ENCODE data around the gene HSH2D.

The HSH2D gene

DNA sequence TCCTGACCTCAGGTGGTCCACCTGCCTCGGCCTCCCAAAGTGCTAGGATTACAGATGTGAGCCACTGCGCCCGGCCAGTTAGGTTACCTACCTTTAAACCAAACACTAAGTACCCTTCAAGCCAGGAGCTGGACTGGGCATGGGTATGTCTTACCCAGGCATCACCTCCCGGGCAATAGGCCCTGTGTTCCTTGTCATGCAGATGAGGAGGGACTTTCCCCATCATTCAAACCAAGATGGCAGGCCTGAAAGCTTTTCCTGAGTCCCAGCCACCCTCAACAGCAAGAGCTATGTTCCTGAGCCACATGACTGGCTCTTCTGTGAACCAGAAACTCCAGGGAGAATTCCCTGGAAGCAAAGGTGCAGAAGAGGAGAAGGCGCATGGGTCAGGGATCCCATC, 22.3 kb upstream of the HSH2D start:
- no peak for DNase-seq

DNA sequence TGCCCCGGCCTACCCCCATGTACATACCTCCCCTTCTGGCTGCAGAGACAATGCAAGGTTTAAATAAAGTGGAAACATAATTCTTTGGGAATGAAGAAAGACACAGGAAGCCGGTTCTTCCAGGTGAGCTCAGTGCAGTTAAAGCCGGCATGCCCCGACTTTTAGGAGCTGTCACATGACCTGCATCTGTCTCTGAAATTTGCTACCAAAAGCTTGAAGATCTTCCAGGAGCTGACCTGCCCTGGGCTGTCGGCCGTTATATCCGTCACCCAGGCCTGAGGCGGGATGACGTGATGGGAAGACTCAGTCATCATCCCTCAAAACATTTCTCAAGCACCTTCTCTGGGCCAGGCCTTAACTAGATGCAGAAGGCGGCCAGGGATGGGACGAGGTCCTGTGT, 21.5 kb upstream of the HSH2D start:
- no peak for DNase-seq

GRCh38 chr19:16124953-16125352, 18.5 kb upstream of the HSH2D start:
- DNase-seq = no peak

GRCh38 chr19:16125737-16126495, 17.6 kb upstream of the HSH2D start:
- DNase-seq = no peak

DNA sequence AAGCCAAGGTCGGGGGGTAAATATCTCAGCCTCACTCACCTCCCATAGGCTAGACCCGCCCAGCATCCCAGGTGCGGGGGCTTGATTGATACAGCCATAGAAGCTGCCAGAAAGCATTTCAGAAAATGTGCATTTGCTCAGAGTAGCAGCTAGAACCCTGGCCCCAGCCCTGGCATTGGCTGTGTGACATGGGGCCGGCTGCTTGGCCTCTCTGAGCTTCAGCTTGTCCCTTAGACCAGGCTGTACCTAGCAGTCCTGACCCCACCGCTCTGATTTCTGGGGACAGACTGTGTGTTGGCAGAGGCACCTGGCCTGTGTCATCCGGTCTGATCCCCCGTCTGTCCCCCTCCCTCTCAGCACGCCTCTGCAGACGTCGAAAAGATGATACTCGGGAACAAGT, 16.4 kb upstream of the HSH2D start:
- no peak for DNase-seq

DNA sequence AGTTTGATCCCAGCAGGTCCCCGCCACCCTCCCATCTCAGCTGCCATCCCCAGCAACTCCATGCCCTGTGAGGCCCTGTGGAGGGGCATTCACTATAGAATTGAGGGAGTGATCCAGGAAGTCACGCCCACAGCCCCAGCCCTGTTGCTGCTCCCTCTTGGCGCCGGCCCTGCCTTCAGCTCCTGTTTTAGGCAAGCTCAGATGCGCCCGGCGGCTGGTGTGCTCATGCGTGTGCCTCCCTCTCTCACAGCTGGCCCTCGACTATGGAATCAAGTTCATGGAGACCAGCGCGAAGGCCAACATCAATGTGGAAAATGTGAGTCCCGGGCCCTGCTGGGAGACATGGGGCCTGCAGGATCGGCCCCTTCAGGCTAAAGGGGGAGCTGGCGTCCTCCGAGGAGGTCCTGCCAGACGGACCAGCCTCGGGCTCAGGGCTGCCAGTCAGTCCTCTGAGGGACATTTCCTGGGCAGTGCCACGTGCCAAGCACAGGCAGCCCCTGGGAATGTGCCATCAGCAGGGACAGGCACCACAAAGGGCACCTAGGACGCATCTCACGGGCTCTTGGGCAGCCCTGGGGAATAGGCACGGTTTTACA, 15.6 kb upstream of the HSH2D start:
- no peak for DNase-seq

GRCh38 chr19:16131648-16132047, 11.8 kb upstream of the HSH2D start:
- DNase-seq = no peak

DNA sequence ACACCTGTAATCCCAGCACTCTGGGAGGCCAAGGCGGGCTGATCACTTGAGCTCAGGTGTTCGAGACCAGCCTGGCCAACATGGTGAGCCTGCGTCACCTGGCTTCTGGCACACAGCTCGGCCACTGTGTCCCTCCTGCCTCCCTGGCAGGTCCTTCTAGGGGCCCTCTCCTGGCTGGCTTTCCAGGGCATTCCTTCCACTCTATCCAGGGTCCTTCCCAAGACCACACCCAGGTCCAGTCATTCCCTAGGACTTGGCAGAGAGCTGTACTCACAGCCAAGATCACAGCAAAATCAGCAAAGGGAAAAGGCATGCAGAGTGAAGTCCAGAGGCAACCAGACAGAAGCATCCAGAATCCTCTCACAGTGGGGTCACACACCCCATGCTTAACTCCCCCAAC, 9.7 kb upstream of the HSH2D start:
- DNase-seq = no peak

DNA sequence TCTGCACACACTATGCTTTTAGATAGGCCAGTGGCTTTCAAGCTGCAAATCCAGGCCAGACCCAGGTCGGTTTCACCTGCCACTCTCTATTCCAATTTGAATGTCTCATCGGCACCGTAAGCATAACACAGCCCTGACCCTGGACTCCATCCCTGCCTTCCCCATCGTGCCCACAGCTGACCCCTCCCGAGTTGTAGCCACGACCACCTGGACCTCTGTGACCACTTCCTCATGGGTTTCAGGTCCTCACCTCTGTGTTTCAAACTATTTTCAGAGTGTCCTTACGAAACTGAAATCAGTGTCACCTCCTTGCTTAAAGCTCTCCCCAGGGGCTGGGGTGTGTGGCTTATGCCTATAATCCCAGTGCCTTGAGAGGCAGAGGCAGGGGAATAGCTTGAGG, 9.0 kb upstream of the HSH2D start:
- no peak for DNase-seq

DNA sequence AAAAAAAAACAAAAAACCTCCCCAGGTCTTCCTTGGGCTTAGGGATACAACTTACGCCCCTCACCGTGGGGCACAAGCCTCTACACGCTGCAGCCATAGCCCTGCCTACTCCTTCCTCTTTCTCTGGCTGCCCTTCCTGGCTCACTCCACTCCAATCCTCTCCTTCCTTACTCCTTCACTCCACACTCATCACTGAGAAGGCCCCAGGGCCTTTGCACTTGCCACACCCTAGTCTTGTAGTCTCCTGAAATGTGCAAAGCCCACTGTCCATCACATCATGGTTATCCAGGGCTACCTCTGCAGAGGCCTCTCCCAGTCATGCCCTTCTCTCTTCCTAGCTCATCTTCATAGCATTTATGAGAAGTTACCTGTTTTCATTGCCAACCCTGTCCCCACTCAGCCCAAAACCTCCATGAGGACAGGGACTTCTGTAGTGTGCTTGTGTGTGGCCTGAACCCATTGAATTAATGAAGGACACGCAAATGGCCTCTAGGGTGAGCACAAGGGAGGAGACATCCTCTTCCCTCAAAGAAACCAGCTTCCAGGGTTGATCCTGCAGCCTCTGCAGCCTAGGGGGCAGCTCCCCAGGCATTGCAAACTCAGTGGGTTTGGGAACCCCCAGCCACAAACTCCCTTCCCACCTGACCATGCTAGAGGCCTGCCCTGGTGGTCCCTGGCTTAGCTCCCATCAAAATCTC, 7.9 kb upstream of the HSH2D start:
- no peak for DNase-seq

- DNase-seq = no peak
These were observed 7.1 kb upstream of the HSH2D start for GRCh38 chr19:16136185-16136999.

GRCh38 chr19:16139752-16140151, 3.7 kb upstream of the HSH2D start:
- no peak for DNase-seq

- DNase-seq = peak in 1 of 2 donors; percentile 76
These were observed 2.4 kb upstream of the HSH2D start for GRCh38 chr19:16141043-16141442.

DNA sequence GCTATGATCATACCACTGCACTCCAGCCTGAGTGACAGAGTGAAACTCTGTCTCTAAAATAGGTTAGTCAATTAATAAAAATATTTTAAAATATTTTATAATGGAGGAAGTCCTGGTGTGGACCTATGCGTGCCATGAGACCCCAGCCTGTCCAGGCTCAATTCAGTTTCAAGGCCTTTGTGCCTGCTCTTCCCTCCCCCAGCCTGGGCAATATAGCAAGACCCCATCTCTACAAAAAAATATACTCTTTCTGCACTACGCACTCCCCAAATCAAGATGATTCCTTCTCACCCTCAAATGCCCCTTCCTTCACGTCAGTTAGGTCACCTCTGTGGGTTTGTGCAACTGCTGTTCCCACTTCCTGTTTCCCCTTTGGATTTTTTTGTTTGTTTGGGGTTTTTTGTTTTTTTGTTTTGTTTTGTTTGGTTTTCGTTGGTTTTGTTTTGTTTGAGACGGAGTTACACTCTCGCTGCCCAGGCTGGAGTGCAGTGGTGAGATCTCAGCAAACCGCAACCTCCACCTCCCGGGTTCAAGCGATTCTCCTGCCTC, 1.4 kb upstream of the HSH2D start:
- no peak for DNase-seq

- DNase-seq = no peak
These were observed 714 bp downstream of the HSH2D start for GRCh38 chr19:16144216-16144581.

GRCh38 chr19:16146112-16146511, 2.6 kb downstream of the HSH2D start:
- DNase-seq = no peak

DNA sequence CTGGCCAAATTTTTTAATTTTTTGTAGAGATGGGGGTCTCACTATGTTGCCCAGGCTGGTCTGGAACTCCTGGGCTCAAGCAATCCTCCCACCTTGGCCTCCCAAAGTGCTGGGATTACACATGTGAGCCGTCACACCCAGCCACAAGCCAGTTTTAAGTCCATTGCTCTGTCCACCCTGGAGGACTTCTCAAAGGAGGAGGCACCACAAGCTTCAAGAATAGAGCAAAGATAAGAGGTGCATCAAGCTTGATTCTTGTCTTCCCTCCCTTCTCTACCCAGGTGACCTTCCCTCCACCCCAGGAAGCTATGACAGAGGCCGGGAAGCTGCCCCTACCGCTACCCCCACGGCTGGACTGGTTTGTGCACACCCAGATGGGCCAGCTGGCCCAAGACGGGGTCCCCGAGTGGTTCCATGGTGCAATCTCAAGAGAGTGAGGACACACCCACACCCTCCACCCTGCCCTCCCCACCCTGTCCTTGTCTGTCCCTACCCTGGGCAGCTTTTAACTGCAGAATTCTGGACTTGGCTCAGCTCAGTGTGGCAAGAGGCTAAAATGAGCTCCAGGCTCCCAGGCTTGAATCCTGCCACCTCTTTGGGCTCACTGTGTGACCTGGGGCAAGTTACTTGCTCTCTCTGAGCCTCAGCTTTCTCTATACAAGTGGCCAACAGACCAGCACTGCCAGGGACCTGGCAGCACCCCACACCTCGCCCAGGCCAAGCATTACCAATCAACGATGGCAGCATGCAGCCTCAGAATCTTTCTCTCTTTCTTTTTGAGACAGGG, 5.2 kb downstream of the HSH2D start:
- DNase-seq = no peak

DNA sequence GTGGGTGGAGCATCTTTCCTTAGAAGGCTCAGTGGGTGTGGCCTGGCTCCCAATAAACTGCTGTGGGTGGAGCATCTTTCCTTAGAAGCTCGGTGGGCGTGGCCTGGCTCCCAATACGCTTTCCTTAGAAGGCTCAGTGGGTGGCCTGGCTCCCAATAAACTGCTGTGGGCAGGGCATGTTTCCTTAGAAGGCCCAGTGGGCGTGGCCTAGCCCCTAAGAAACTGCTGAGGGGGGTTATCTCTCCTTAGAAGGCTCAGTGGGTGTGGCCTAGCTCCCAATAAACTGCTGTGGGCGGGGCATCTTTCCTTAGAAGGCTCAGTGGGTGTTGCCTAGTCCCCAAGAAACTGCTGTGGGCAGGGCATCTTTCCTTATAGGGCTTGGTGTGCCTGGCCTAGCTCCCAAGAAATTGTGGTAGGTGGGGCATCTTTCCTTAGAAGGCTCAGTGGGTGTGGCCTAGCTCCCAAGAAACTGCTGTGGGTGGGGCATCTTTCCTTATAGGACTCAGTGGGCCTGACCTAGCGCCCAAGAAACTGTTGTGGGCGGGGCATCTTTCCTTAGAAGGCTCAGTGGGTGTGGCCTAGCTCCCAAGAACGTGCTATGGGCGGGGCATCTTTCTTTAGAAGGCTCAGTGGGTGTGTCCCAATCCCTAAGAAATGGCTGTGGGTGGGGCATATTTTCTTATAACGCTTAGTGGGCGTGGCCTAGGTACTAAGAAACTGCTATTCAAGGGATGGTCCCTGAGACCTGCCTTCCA, 10.3 kb downstream of the HSH2D start:
- no peak for DNase-seq

DNA sequence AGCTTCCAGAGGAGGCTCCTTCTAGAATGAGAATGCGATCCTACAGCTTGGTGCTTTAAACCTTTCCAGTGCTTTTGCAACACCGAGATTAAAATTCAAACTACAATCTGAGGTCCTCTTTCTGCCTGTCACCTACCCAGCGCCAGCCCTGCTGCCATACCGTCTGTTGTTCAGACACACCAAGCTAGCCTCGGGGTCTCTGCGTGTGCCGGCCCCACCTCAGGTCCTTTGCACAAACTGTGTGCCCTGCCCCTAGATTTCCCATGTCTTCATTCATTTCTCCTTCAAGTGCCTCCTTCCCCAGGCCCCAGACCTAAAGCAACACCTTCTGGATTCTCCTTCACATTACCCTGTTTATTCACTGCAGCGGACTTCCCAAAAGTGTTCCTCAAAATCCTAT, 11.1 kb downstream of the HSH2D start:
- DNase-seq = no peak

GRCh38 chr19:16155128-16155527, 11.6 kb downstream of the HSH2D start:
- DNase-seq = no peak

GRCh38 chr19:16156904-16157303, 13.4 kb downstream of the HSH2D start:
- DNase-seq = no peak

DNA sequence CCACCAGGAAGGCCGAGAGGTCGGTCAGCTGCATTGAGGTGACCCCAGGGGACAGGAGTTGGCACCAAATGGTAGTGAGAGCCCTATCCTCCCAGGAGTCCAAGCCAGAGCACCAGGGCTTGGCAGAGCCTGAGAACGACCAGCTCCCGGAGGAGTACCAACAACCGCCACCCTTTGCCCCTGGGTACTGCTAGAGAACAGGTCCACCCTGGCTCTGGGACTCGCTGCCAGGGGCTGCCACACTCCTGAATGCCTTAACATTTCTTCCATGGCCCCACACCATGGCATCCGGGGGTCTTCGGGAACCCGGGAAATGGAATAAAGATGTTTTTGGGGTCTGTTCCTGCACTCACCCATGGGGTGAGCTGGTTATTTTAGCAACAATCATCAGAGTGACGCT, 14.1 kb downstream of the HSH2D start:
- no peak for DNase-seq

Data from CD4-positive, alpha-beta T cell treated with Interleukin-4 for 1 hour (primary cell).